Fibroblast of the aortic adventitia (primary cell): ENCODE data around the gene GPHA2. TPM values are rescaled to one million over a fixed set of nuclear protein-coding genes. Genes with fewer than 3 reads are reported as not detected.

Experiments used
- DNase-seq: peaks from one replicate; pipeline ENCODE4 v3.0.0-alpha.2; 2010; ENCODE audit warnings: low read depth
- H3K4me3 ChIP-seq: 2 replicates; pipeline ENCODE4 v1.5.1; 2011; ENCODE audit warnings: low read depth, mild to moderate bottlenecking, control low read depth, low read length, moderate library complexity
- CTCF ChIP-seq: IDR thresholded peaks from 2 replicates; pipeline ENCODE4 v1.5.1; 2011; ENCODE audit warnings: mild to moderate bottlenecking, low read length, control low read depth, inconsistent platforms; ENCODE audit not compliant: insufficient read depth
- total RNA-seq: library from RNA; depleted of rRNA; stranded (reverse); fragments of >200 nt; gene quantifications from 2 replicates; pipeline ENCODE4 v1.2.3, GENCODE V29; 2012; ENCODE audit warnings: low replicate concordance

The GPHA2 gene
- total RNA-seq, 1 donor, result not detected

- no peak overlapping the region for H3K4me3 ChIP-seq
- DNase-seq, result no peak
- TF ChIP-seq CTCF, result no peak
Measured at GRCh38 chr11:64898076-64898445, 37.6 kb downstream of the GPHA2 start.

GRCh38 chr11:64897381-64898075, 38.2 kb downstream of the GPHA2 start:
- TF ChIP-seq CTCF, result no peak
- DNase-seq, result no peak
- H3K4me3 ChIP-seq, result no peak overlapping the region

GRCh38 chr11:64896448-64897022, 39.2 kb downstream of the GPHA2 start:
- H3K4me3 ChIP-seq, result no peak overlapping the region
- no peak for DNase-seq
- no peak for TF ChIP-seq CTCF

GRCh38 chr11:64894812-64895452, 40.8 kb downstream of the GPHA2 start:
- TF ChIP-seq CTCF, result no peak
- H3K4me3 ChIP-seq, result no peak overlapping the region
- DNase-seq, result no peak

DNA sequence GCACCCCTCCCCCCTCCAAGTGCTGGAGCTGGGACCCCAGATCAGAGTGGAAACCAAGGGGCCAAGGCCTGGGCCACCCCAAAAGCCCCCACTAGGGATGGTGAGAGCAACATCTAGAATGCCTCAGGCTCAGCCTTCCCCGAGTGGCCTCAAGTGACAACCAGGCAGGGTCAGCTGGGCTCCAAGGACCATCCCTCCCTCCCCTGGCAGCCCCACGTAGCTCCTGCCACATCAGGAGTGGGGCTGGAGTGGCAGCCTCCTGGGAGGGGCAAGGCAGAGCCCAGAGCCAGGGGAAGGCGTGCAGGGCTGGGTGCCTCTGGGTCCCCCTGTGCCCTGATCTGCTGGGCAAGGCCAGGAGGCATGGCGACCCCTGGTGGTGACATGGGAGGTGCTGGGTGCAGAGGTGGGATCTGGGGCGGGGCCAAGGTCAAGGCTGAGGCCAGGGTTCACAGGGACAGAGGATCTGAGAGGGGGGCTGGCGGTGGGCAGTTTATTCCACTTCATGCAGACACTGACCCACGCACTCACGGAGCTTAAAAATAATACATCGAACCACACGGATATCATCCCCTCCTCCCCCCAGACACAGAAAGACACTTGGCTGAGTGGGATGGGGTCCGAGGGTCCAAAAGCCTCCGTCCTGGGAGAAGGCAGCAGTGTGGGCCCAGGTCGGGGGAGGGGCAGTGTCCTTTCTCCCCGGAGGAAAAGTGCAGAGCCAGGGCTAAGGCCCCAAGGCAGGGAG, 41.5 kb downstream of the GPHA2 start:
- no peak overlapping the region for H3K4me3 ChIP-seq
- peak; percentile 87 for TF ChIP-seq CTCF
- peak; percentile 70 for DNase-seq

DNA sequence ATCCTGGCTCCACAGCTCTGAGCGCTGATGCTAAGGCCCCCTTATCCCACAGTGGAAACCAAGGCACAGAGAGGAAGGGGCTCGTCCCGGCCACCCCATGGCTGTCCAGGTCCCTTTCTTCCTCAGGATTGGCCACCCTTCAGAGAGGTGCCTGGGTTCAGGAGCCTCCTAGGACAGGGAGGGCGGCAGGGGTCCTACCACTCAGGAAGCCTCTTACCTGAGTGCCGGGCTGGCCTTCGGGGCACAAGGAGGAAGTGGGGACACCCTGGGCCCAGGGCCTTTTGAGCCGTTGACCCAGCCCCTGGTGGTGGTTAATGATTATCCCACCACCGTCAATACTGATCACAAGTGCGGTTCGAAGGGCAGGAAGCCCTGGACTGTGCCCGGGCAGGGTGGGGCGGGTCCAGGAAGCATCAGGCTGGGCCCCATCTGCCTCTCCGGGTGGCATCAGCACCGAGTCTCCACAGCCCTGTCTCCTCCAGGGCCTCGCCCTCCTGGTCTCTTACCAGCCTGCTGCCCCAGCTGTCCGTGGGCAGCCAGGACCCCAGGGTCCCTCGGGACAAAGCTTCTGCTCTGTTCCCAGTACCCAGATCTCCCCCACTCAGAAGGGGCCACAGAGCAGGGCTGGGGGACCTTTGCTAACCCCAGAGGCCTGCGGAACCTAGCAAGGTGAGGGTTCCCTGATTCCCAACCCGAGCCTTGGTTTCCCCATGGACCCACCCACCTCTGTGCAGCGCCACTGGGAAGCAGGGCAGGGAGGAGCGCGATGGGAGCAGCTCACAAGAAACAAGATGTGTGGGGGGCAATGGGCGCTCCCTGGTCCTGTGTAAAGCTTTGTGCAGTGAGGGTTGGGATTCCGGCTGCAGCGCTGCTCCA, 42.3 kb downstream of the GPHA2 start:
- no peak for DNase-seq
- TF ChIP-seq CTCF, result no peak
- no peak overlapping the region for H3K4me3 ChIP-seq
